ENCODE measurements around the gene PRR23E. TPM values are rescaled to one million over a fixed set of nuclear protein-coding genes. Genes with fewer than 3 reads are reported as not detected.

Gene PRR23E
- total and polyA plus RNA-seq, 2 donors (not counting 3 experiments of a cell fraction or from before 2014, with no cell fraction given) = not detected

DNA sequence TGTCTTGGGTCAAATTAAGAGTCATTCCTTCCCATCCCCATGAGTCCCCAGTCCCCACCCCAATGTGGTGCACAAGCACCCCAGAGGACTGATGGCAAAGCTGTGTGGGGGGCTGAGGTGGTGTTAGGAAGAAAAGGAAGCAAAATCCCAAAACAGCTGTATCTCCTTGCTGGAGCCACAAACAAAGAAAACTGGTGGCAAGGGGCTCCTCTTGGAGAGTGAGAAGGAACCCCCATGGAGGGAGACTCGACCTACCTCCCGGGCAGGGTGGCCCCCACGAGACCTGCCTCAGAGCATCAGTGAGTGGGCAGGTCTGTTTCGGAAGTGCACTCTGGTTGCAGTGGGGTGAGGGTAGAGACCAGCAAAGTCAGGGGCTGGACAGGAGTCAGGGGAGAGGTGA, 29.2 kb downstream of the PRR23E start:
- Histone ChIP-seq H3K9ac (replicated peaks; ENCODE audit: extremely low read depth, insufficient read depth, low read length) (no peak overlapping the region), H3K27me3 (ENCODE audit: control insufficient read depth in 2 of 2, insufficient read depth in 2 of 2, low read length in 2 of 2) (peaks cover 0 to 3% of the 10 kb centered on the region in 2 experiments), H3K9me3 (replicated peaks; ENCODE audit: control insufficient read depth, insufficient read depth, low read length) (no peaks in the 10 kb centered on the region), H3K4me3 (replicated peaks in 1 of 3; ENCODE audit: insufficient read depth in 1 of 3, low read depth in 1 of 3, low read length in 3 of 3) (no peak overlapping the region), H3K9me1 (replicated peaks; ENCODE audit: control insufficient read depth, extremely low read depth, insufficient read depth, low read length) (no peaks in the 10 kb centered on the region), H3K4me2 (ENCODE audit: insufficient read depth, low read length) (no peak overlapping the region), H3K27ac (ENCODE audit: insufficient read depth, low read depth, low read length) (no peak overlapping the region), H2AFZ (ENCODE audit: low read depth, low read length) (no peak overlapping the region), H3K4me1 (ENCODE audit: control insufficient read depth, extremely low read depth, insufficient read depth, low read length) (no peaks in the 10 kb centered on the region), H3K36me3 (ENCODE audit: control insufficient read depth in 2 of 2, extremely low read depth in 1 of 2, insufficient read depth in 2 of 2, low read length in 2 of 2) (no peaks in the 10 kb centered on the region), H3K79me2 (ENCODE audit: control insufficient read depth, insufficient read depth, low read length) (no peaks in the 10 kb centered on the region), H4K20me1 (replicated peaks; ENCODE audit: control insufficient read depth, extremely low read depth, insufficient read depth, low read length) (no peaks in the 10 kb centered on the region)
- TF ChIP-seq MAX (IDR thresholded peaks at IDR 0.05; ENCODE audit: insufficient read depth, insufficient read length) (no peak), FOS (IDR thresholded peaks at IDR 0.05; ENCODE audit: borderline replicate concordance, insufficient read depth, low read length) (no peak)
- POLR2A ChIA-PET = no interaction called here
- no TSS peak for BruUV-seq (replicated peaks)
- CTCF ChIA-PET = no interaction called here
- FAIRE-seq = no peak
- intact Hi-C loops (cut with micrococcal nuclease) (no loop called here), dilution Hi-C loops (cut with MboI; ENCODE audit: extremely low pct_ligation_motif_present, low sequenced_read_pairs) (no loop called here)
- DNase-seq (ENCODE audit: low read depth, low spot score) = no peak

GRCh38 chr3:127222664-127223063, 29.7 kb downstream of the PRR23E start:
- dilution Hi-C loops (cut with MboI; ENCODE audit: extremely low pct_ligation_motif_present, low sequenced_read_pairs) (no loop called here), intact Hi-C loops (cut with micrococcal nuclease) (no loop called here)
- Histone ChIP-seq H3K9me3 (replicated peaks; ENCODE audit: control insufficient read depth, insufficient read depth, low read length) (no peaks in the 10 kb centered on the region), H2AFZ (ENCODE audit: low read depth, low read length) (no peak overlapping the region), H3K79me2 (ENCODE audit: control insufficient read depth, insufficient read depth, low read length) (no peaks in the 10 kb centered on the region), H3K9ac (replicated peaks; ENCODE audit: extremely low read depth, insufficient read depth, low read length) (no peak overlapping the region), H3K4me1 (ENCODE audit: control insufficient read depth, extremely low read depth, insufficient read depth, low read length) (no peaks in the 10 kb centered on the region), H3K9me1 (replicated peaks; ENCODE audit: control insufficient read depth, extremely low read depth, insufficient read depth, low read length) (no peaks in the 10 kb centered on the region), H3K27ac (ENCODE audit: insufficient read depth, low read depth, low read length) (no peak overlapping the region), H3K4me2 (ENCODE audit: insufficient read depth, low read length) (no peak overlapping the region), H4K20me1 (replicated peaks; ENCODE audit: control insufficient read depth, extremely low read depth, insufficient read depth, low read length) (no peaks in the 10 kb centered on the region), H3K27me3 (ENCODE audit: control insufficient read depth in 2 of 2, insufficient read depth in 2 of 2, low read length in 2 of 2) (peaks cover 0 to 3% of the 10 kb centered on the region in 2 experiments), H3K4me3 (replicated peaks in 1 of 3; ENCODE audit: insufficient read depth in 1 of 3, low read depth in 1 of 3, low read length in 3 of 3) (no peak overlapping the region), H3K36me3 (ENCODE audit: control insufficient read depth in 2 of 2, extremely low read depth in 1 of 2, insufficient read depth in 2 of 2, low read length in 2 of 2) (no peaks in the 10 kb centered on the region)
- ChIA-PET CTCF (no interaction called here), POLR2A (no interaction called here)
- no peak for DNase-seq (ENCODE audit: low read depth, low spot score)
- BruUV-seq (replicated peaks) = no TSS peak
- no peak for FAIRE-seq
- TF ChIP-seq FOS (IDR thresholded peaks at IDR 0.05; ENCODE audit: borderline replicate concordance, insufficient read depth, low read length) = no peak
- no peak for TF ChIP-seq EZH2 (IDR thresholded peaks at IDR 0.05; ENCODE audit: borderline replicate concordance, low read depth, low read length, severe bottlenecking)
- no peak for TF ChIP-seq CTCF (IDR thresholded peaks at IDR 0.05; ENCODE audit: extremely low read depth in 1 of 2, insufficient read depth in 1 of 2, low read depth in 1 of 2, low read length in 2 of 2)
- no peak for TF ChIP-seq POLR2AphosphoS5 (IDR thresholded peaks at IDR 0.05; ENCODE audit: insufficient read depth, low read depth, low read length)
- no peak for TF ChIP-seq MYC (IDR thresholded peaks at IDR 0.05; ENCODE audit: low read depth, low read length)
- no peak for TF ChIP-seq JUN (IDR thresholded peaks at IDR 0.05; ENCODE audit: borderline replicate concordance, insufficient read depth, insufficient read length, low read depth)

Measured in endothelial cell of umbilical vein (primary cell).